H1 (cell line): Measurements from ENCODE around the gene ATF7IP2. TPM values are rescaled to one million over a fixed set of nuclear protein-coding genes. Genes with fewer than 3 reads are reported as not detected.

Experiments used
- CTCF ChIA-PET: fragments of 300-600 bp; sonication (Branson Sonifier 250); formaldehyde crosslinking; loops from one replicate; lab custom pipeline; 2021; ENCODE audit not compliant: partially characterized antibody; lab: Charles Lee
- POLR2A ChIA-PET: fragments of 300-600 bp; sonication (Branson Sonifier 250); formaldehyde crosslinking; loops from one replicate; lab custom pipeline; 2021; ENCODE audit warnings: inconsistent platforms; ENCODE audit not compliant: partially characterized antibody; lab: Charles Lee
- DNase-seq, 2 experiments: peaks; one replicate each; pipeline versions ENCODE4 v3.0.0 to v3.0.0-alpha.2; 2010 to 2022; ENCODE audit warnings: low spot score in 2 of 2, low read depth in 1 of 2, mixed read lengths in 1 of 2
- FAIRE-seq: peaks from 2 replicates; lab custom pipeline; 2011; peaks lifted over from hg19 to GRCh38; lab: Jason Lieb, UNC
- H2AFZ ChIP-seq: 2 replicates; pipeline ENCODE4 v1.8.1; 2012; ENCODE audit warnings: low read length, inconsistent platforms
- H2AK5ac ChIP-seq: 2 replicates; pipeline ENCODE4 v1.6.1; 2013; ENCODE audit warnings: low read depth, low read length
- H2BK120ac ChIP-seq: replicated peaks from 2 replicates; pipeline ENCODE3; 2013; ENCODE audit warnings: low read depth, low read length, inconsistent platforms
- H2BK12ac ChIP-seq: 2 replicates; pipeline ENCODE4 v1.6.1; 2013; ENCODE audit warnings: low read depth, low read length
- H2BK15ac ChIP-seq: 2 replicates; pipeline ENCODE4 v1.6.1; 2013; ENCODE audit warnings: low read length
- H2BK20ac ChIP-seq: 2 replicates; pipeline ENCODE4 v1.6.1; 2013; ENCODE audit warnings: low read length
- H2BK5ac ChIP-seq: 2 replicates; pipeline ENCODE4 v1.6.1; 2013; ENCODE audit warnings: low read depth, low read length
- H3K14ac ChIP-seq: 2 replicates; pipeline ENCODE4 v1.6.1; 2013; ENCODE audit warnings: inconsistent platforms; ENCODE audit not compliant: insufficient read length
- H3K18ac ChIP-seq: 2 replicates; pipeline ENCODE4 v1.6.1; 2013; ENCODE audit warnings: low read length; ENCODE audit errors: extremely low read depth
- H3K23ac ChIP-seq: 2 replicates; pipeline ENCODE4 v1.6.1; 2013; ENCODE audit warnings: inconsistent platforms; ENCODE audit not compliant: insufficient read length
- H3K23me2 ChIP-seq: 2 replicates; pipeline ENCODE4 v1.6.1; 2013; ENCODE audit warnings: low read depth, low read length
- H3K27ac ChIP-seq: 2 replicates; pipeline ENCODE4 v1.6.1; 2011; ENCODE audit warnings: low read depth, low read length, inconsistent platforms
- H3K27me3 ChIP-seq, 4 experiments: replicated peaks in 1 of 4; 1 replicate in 1 of 4; 2 replicates in 3 of 4; pipeline versions ENCODE4 v1.6.1 to v1.8.1; 2011 to 2013; ENCODE audit warnings: low read length in 3 of 4, mild to moderate bottlenecking in 3 of 4, inconsistent platforms in 2 of 4, mixed read lengths in 2 of 4, moderate library complexity in 1 of 4; ENCODE audit not compliant: control insufficient read depth in 3 of 4, insufficient read depth in 3 of 4; ENCODE audit errors: extremely low read depth in 1 of 4
- H3K36me3 ChIP-seq, 4 experiments: 2 replicates each; pipeline versions ENCODE4 v1.6.1 to v1.8.1; 2011 to 2013; ENCODE audit warnings: mild to moderate bottlenecking in 4 of 4, low read length in 3 of 4, moderate library complexity in 2 of 4, control low read depth in 1 of 4, inconsistent platforms in 1 of 4; ENCODE audit not compliant: insufficient read depth in 4 of 4, control insufficient read depth in 2 of 4
- H3K4ac ChIP-seq: replicated peaks from 2 replicates; pipeline ENCODE3; 2013; ENCODE audit warnings: low read length, low read depth, mixed read lengths, inconsistent platforms; ENCODE audit not compliant: insufficient read length
- H3K4me1 ChIP-seq, 4 experiments: replicated peaks in 1 of 4; 1 replicate in 1 of 4; 2 replicates in 3 of 4; pipeline versions ENCODE4 v1.6.1 to v1.8.1; 2011 to 2013; ENCODE audit warnings: low read length in 3 of 4, inconsistent platforms in 2 of 4, mixed read lengths in 1 of 4; ENCODE audit not compliant: insufficient read depth in 4 of 4, control insufficient read depth in 3 of 4
- H3K4me2 ChIP-seq, 2 experiments: 2 replicates each; pipeline versions ENCODE4 v1.6.1 to v1.8.1; 2011 to 2013; ENCODE audit warnings: low read depth in 2 of 2, low read length in 2 of 2, control low read depth in 1 of 2, inconsistent platforms in 1 of 2, mild to moderate bottlenecking in 1 of 2; ENCODE audit not compliant: insufficient read depth in 1 of 2
- H3K4me3 ChIP-seq, 4 experiments: fragments of 200-600, 300-600 bp in 1 of 4; sonication (generic), shearing (Covaris generic), sonication (Bioruptor Twin) in 1 of 4; 2 replicates each; pipeline versions ENCODE4 v1.5.1 to v1.8.1; 2011 to 2016; ENCODE audit warnings: low read length in 4 of 4, low read depth in 3 of 4, control low read depth in 2 of 4, inconsistent platforms in 2 of 4, mild to moderate bottlenecking in 2 of 4, mixed read lengths in 1 of 4, moderate library complexity in 1 of 4; ENCODE audit not compliant: insufficient read depth in 2 of 4; ENCODE audit errors: extremely low read depth in 1 of 4
- H3K56ac ChIP-seq: replicated peaks from 2 replicates; pipeline ENCODE3; 2013; ENCODE audit warnings: low read depth, mild to moderate bottlenecking, mixed read lengths, low read length, inconsistent platforms; ENCODE audit not compliant: insufficient read length
- H3K79me1 ChIP-seq: 2 replicates; pipeline ENCODE4 v1.6.1; 2013; ENCODE audit warnings: low read depth, low read length, control low read depth
- H3K79me2 ChIP-seq, 2 experiments: 2 replicates each; pipeline versions ENCODE4 v1.6.1 to v1.8.1; 2012 to 2013; ENCODE audit warnings: low read length in 2 of 2, mild to moderate bottlenecking in 2 of 2, inconsistent platforms in 1 of 2; ENCODE audit not compliant: insufficient read depth in 2 of 2, control insufficient read depth in 1 of 2
- H3K9ac ChIP-seq, 4 experiments: replicated peaks in 1 of 4; 1 replicate in 1 of 4; 2 replicates in 3 of 4; pipeline versions ENCODE4 v1.6.1 to v1.8.1; 2011 to 2013; ENCODE audit warnings: low read depth in 3 of 4, low read length in 3 of 4, control low read depth in 2 of 4, mild to moderate bottlenecking in 2 of 4, moderate library complexity in 2 of 4, inconsistent platforms in 1 of 4; ENCODE audit errors: extremely low read depth in 1 of 4
- H3K9me3 ChIP-seq, 2 experiments: 2 replicates each; pipeline versions ENCODE4 v1.6.1 to v1.8.1; 2012 to 2013; ENCODE audit warnings: mild to moderate bottlenecking in 2 of 2, moderate library complexity in 2 of 2, control low read depth in 1 of 2, inconsistent platforms in 1 of 2, low read depth in 1 of 2, low read length in 1 of 2, mixed read lengths in 1 of 2; ENCODE audit not compliant: insufficient read depth in 2 of 2
- H4K20me1 ChIP-seq, 2 experiments: replicated peaks in 1 of 2; 2 replicates each; pipeline versions ENCODE3 to v1.8.1; 2011 to 2013; ENCODE audit warnings: inconsistent platforms in 2 of 2, low read length in 2 of 2, mild to moderate bottlenecking in 1 of 2; ENCODE audit not compliant: insufficient read depth in 2 of 2, control insufficient read depth in 1 of 2
- H4K5ac ChIP-seq: 2 replicates; pipeline ENCODE4 v1.6.1; 2013; ENCODE audit warnings: low read length, low read depth, mixed read lengths, inconsistent platforms; ENCODE audit not compliant: insufficient read length
- H4K8ac ChIP-seq: 2 replicates; pipeline ENCODE4 v1.8.0; 2013; ENCODE audit warnings: mild to moderate bottlenecking, moderate library complexity, low read length, inconsistent platforms; ENCODE audit not compliant: insufficient read depth; ENCODE audit errors: extremely low read depth
- H4K91ac ChIP-seq: replicated peaks from 2 replicates; pipeline ENCODE3; 2013; ENCODE audit warnings: low read length, mixed read lengths, inconsistent platforms; ENCODE audit not compliant: insufficient read length
- EGR1 ChIP-seq: IDR thresholded peaks from 2 replicates; pipeline ENCODE4 v1.6.1; 2011; ENCODE audit warnings: low read depth, low read length, borderline replicate concordance
- WGBS, 2 experiments: shearing (Covaris generic) in 1 of 2; methylation state at CpG; one replicate each; pipeline versions ENCODE4 v1.1.6 to v1.1.7; 2013 to 2015; ENCODE audit warnings: low lambda C conversion rate in 2 of 2, mixed read lengths in 2 of 2, inconsistent platforms in 1 of 2, low coverage in 1 of 2, missing lambda C conversion rate in 1 of 2; ENCODE audit not compliant: insufficient replicate concordance in 2 of 2, insufficient coverage in 1 of 2, insufficient read length in 1 of 2; ENCODE audit errors: extremely low coverage in 1 of 2, missing lambda C conversion rate in 1 of 2; 5-methylcytosine and 5-hydroxymethylcytosine counted together
- polyA plus RNA-seq, 7 experiments: library from polyadenylated mRNA; depleted of rRNA in 3 of 7; stranded (reverse) in 5 of 7; unstranded in 2 of 7; fragments of >200 nt in 5 of 7; fragments of 200-250 nt in 2 of 7; gene quantifications; 1 replicate in 5 of 7; 2 replicates in 1 of 7; 4 replicates in 1 of 7; pipeline versions ENCODE4 v1.2.1 to v1.2.3, GENCODE V29; 2011 to 2013; ENCODE audit warnings: missing spikeins in 2 of 7, mixed read lengths in 2 of 7
- total RNA-seq: library from RNA; stranded (reverse); fragmentation: NEBNext Ultra II Directional; extraction: Animal tissue kit (Norgen Biotek cat#: 25700); gene quantifications from 2 replicates; pipeline ENCODE4 v1.2.1, GENCODE V29; 2021

ATF7IP2 gene
- total and polyA plus RNA-seq, 2 of the 8 experiments (the other 6 are each of a cell fraction or from before 2014, with no cell fraction given), result 28.7 to 32.8 TPM

- no peak overlapping the region for H3K56ac ChIP-seq
- no peak overlapping the region for H3K9ac ChIP-seq
- 70% methylated on average over 4 of the region's 4 CpGs; no CpG with 5 or more reads in 1 of the 2 experiments for WGBS, 2 experiments
- H4K5ac ChIP-seq, result no peak overlapping the region
- H2BK15ac ChIP-seq, result no peak overlapping the region
- H2BK120ac ChIP-seq, result no peak overlapping the region
- H2BK12ac ChIP-seq, result no peak overlapping the region
- no peaks in the 10 kb centered on the region for H3K79me1 ChIP-seq
- no peak overlapping the region for H3K23ac ChIP-seq
- no peak overlapping the region for H4K8ac ChIP-seq
- no peak overlapping the region for H4K91ac ChIP-seq
- H3K23me2 ChIP-seq, result no peaks in the 10 kb centered on the region
- CTCF ChIA-PET, result interaction anchor here (0.6 to 1.6 kb wide), 3 partner anchors 44 to 460 kb away, joined by 3 to 4 read pairs (median 4); no protein-coding TSS in a partner anchor
- TF ChIP-seq EGR1, result no peak
- TF ChIP-seq, all 59 proteins: peak for 0
- Histone ChIP-seq H3K4me3 (no peak overlapping the region), H4K20me1 (no peaks in the 10 kb centered on the region), H3K14ac (no peak overlapping the region), H3K79me2 (no peaks in the 10 kb centered on the region), H3K36me3 (no peaks in the 10 kb centered on the region), H3K9me3 (no peaks in the 10 kb centered on the region), H3K4ac (no peak overlapping the region), H3K27ac (no peak overlapping the region), H2BK20ac (no peak overlapping the region), H2BK5ac (no peak overlapping the region), H2AK5ac (no peak overlapping the region), H3K4me2 (no peak overlapping the region), H3K4me1 (no peaks in the 10 kb centered on the region; a peak in 1 of 7 replicates), H3K18ac (no peak overlapping the region; the same call in 1 of the 2 replicates), H2AFZ (peak overlapping the region; percentile 41; the same call in 1 of the 2 replicates), H3K27me3 (no peaks in the 10 kb centered on the region)
- DNase-seq, result no peak
- POLR2A ChIA-PET, result interaction anchor here (3.7 kb wide), 1 partner anchor 16 kb away, joined by 12 read pairs; the partner anchor contains the start of gene ATF7IP2
- no peak for FAIRE-seq
These were observed 15.7 kb upstream of the ATF7IP2 start for GRCh38 chr16:10370096-10370726.
